Left ventricle myocardium inferior (tissue), 1 donor: ENCODE data around the gene XCL2. TPM values are rescaled to one million over a fixed set of nuclear protein-coding genes. Genes with fewer than 3 reads are reported as not detected.

Source experiments
- DNase-seq: peaks from one replicate; pipeline ENCODE4 v3.0.0-alpha.2; 2020
- H3K27ac ChIP-seq: fragments of 200-600 bp; replicated peaks from 2 replicates; pipeline ENCODE4 v1.8.0; 2021
- H3K27me3 ChIP-seq: fragments of 200-600 bp; 2 replicates; pipeline ENCODE4 v1.8.0; 2021; ENCODE audit warnings: low read depth
- H3K36me3 ChIP-seq: fragments of 200-600 bp; 2 replicates; pipeline ENCODE4 v1.8.0; 2021
- H3K4me1 ChIP-seq: fragments of 200-600 bp; 2 replicates; pipeline ENCODE4 v1.8.0; 2021
- H3K4me3 ChIP-seq: fragments of 200-600 bp; 2 replicates; pipeline ENCODE4 v1.8.0; 2021; ENCODE audit warnings: mild to moderate bottlenecking, moderate library complexity
- H3K9me3 ChIP-seq: fragments of 200-600 bp; replicated peaks from 2 replicates; pipeline ENCODE4 v1.8.0; 2021
- CTCF ChIP-seq: fragments of 200-600 bp; IDR thresholded peaks from 2 replicates; pipeline ENCODE4 v1.8.0; 2021; ENCODE audit warnings: antibody characterized with exemption, mild to moderate bottlenecking, borderline replicate concordance
- intact Hi-C: fragments of 100-400 bp; cut with micrococcal nuclease; formaldehyde crosslinking; loops from one replicate; pipeline ENCODE4 v1.11.0; 2022
- total RNA-seq: library from RNA; stranded (reverse); fragmentation: NEBNext Ultra II Directional; extraction: Animal tissue kit (Norgen Biotek cat#: 25700); gene quantifications from one replicate; pipeline ENCODE4 v1.2.1, GENCODE V29; 2021
- donor health status: DM: no; HTN: yes; CAD: no; lungs with severe emphysema.

Gene XCL2
- total RNA-seq, 1 donor from 2014 or later = 0.58 TPM

- TF ChIP-seq CTCF = no peak
- H3K27me3 ChIP-seq = no peaks in the 10 kb centered on the region
- intact Hi-C loops = no loop called here
- peak overlapping the region; percentile 51 for H3K27ac ChIP-seq
- no peak overlapping the region for H3K4me3 ChIP-seq
- H3K36me3 ChIP-seq = no peaks in the 10 kb centered on the region
- DNase-seq = no peak
- peaks cover 19% of the 10 kb centered on the region for H3K4me1 ChIP-seq
- H3K9me3 ChIP-seq = no peaks in the 10 kb centered on the region
These were observed 29.3 kb downstream of the XCL2 start for GRCh38 chr1:168514455-168514854.

DNA sequence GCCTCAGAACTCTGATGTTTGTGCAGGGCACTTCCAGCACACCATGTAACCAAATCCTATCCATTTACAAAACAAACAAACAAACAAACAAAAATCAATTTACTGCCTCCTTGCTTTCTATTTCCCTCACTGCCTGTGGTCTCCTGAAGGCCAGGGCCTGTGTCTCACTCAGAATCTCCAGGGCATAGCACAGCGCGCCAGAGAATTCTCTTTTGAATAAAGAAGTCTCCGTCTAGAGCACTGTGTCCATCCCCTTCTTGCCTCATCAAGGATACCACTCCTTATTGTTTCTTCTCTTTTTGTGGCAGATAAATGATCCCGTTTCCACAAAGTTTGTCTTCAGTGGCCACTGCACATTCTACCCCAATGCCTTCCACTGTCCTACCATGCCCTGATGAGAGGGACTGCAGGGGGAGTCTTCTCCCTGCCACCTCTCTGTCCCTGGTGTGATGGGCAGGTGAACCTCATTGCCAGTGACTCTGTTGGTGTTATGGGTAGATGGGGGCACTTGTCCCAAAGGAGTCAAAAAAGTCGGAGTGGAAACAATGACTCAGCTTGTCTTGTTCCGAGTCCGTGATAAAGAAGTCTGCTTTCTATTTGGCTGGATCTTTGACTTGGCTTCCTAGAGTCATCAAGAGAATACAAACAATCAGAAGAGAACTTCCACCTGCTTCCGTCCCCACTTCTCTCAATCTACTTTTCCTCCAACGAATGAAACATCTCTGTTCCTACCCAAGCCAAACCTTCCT, 30.0 kb downstream of the XCL2 start:
- intact Hi-C loops = no loop called here
- Histone ChIP-seq H3K4me1 (peaks cover 19% of the 10 kb centered on the region), H3K9me3 (no peaks in the 10 kb centered on the region), H3K4me3 (no peak overlapping the region), H3K27ac (peak overlapping the region; percentile 51), H3K27me3 (no peaks in the 10 kb centered on the region), H3K36me3 (no peaks in the 10 kb centered on the region)
- TF ChIP-seq CTCF = no peak
- DNase-seq = no peak

- Histone ChIP-seq H3K4me1 (peaks cover 19% of the 10 kb centered on the region), H3K27ac (peak overlapping the region; percentile 51), H3K36me3 (no peaks in the 10 kb centered on the region), H3K4me3 (no peak overlapping the region), H3K27me3 (no peaks in the 10 kb centered on the region), H3K9me3 (no peaks in the 10 kb centered on the region)
- no peak for DNase-seq
- TF ChIP-seq CTCF = no peak
- intact Hi-C loops = no loop called here
These were observed 30.8 kb downstream of the XCL2 start for GRCh38 chr1:168512864-168513595.

DNA sequence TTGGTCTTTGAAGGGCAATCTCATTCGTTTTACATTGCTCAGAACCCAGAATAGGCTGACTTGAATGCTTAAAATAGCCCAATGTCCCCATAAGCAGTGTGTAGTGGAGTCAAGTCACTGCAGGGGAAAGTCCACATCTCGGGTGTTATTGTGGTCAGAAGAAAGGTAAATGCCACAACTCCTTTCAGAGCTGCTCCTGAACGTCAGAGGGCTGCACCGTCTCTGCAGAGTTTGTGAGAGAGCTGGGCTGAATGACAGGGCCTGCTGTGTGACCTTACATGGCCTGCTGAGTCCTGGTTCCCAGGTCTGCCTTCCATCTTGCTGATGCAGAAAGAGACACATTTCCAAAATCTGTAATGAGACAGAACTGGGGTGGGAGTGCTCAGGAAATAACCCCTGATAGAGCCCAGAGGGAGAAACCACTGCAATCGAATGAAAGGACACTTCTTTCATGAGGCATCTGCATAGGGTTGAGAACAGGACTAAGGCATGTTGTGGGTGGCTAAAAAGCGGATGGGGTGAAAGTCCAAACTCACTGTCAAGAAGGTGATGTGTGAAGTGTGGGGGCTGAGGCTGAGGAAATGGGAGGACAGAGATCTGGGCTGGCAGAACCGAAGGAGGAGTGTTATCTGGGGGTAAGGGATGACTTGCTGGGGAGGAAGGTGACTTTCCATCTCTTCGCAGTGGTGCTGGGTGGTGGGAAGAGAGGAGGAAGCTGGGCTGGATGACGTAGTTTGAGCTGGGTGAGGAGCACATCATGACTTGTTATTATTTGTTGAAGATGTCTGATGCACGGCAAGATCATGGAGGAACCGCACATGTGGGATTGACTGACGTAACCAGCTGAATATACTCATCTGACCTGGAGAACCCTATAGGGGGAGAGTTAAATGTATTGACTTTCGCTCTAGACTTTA, 33.7 kb downstream of the XCL2 start:
- intact Hi-C loops = no loop called here
- Histone ChIP-seq H3K27me3 (no peaks in the 10 kb centered on the region), H3K4me3 (no peak overlapping the region), H3K27ac (no peak overlapping the region), H3K9me3 (no peaks in the 10 kb centered on the region), H3K4me1 (peaks cover 19% of the 10 kb centered on the region), H3K36me3 (no peaks in the 10 kb centered on the region)
- no peak for DNase-seq
- TF ChIP-seq CTCF = no peak

DNA sequence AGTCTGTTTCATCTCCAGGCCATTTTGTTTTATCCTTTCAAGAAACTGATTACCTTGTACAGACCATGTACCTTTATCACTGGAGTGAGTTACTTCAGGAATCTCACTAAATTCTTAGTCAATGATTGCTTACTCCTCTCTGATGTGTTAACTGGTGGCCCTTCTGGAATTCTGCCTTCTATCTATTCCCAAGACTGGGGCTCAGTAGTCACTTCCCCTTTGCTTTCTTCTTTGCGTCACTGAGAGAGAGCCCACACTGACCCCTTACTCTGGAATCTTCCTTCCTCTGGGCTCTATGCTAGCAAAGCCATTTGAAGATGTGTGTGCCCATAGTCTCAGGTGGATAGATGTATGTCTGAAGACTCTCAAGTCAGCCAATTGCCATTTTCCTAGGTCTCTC, 34.6 kb downstream of the XCL2 start:
- intact Hi-C loops = no loop called here
- DNase-seq = no peak
- Histone ChIP-seq H3K4me1 (peaks cover 14% of the 10 kb centered on the region), H3K36me3 (no peaks in the 10 kb centered on the region), H3K27ac (no peak overlapping the region), H3K9me3 (no peaks in the 10 kb centered on the region), H3K27me3 (no peaks in the 10 kb centered on the region), H3K4me3 (no peak overlapping the region)
- no peak for TF ChIP-seq CTCF
